GM19023 (cell line): ENCODE measurements around the gene RASGRF2.

Experiments
- ATAC-seq: cut with Tn5 transposase; IDR thresholded peaks from one replicate; pipeline ENCODE4 v1.9.1; 2021; ENCODE audit warnings: mild to moderate bottlenecking, moderate library complexity; ENCODE audit not compliant: unreplicated experiment

RASGRF2 gene

DNA sequence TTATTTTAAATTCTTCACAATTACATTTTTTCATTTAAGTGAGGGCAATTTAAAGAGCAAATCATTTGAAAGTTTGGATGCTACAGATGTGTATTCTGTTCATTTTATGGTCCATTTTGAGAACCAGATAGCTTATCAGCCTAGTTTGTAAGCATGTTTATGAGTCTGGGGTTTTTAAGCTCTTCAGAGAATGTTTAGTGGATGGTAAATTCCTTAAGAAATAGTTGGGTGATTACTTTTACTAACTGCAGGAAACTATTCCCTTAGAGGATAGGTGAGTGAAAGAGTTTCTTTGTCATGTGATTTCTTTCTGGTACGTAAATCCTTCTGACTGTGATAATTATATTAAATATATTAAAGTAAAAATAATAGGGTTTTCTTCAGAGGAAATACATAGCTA lies 17.6 kb downstream of the RASGRF2 start:
- ATAC-seq, result no peak

DNA sequence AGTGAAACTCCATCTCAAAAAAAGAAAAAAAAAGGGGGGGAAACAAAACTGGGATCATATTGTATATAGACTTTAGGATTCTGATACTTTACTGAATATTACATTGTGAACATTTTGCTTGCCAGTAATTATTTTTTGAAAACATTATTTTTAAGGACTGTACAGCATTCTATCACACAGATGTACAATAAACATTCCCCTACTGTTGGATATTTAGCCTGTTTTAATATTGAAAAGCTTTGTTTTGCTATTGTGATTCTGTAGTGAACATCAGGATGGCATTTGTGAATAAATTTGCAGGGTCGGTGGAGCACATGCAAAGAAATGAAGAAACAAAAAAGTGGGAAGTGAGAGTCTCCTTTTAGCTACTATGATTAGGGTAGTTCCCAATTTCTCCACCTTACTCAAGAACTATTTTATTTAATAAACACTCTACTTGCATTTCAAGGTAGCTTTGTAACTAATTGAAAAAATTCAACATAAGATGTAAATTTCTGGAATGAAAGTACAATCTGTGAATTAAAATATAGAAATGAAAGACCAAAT lies 18.7 kb downstream of the RASGRF2 start:
- ATAC-seq, result no peak

DNA sequence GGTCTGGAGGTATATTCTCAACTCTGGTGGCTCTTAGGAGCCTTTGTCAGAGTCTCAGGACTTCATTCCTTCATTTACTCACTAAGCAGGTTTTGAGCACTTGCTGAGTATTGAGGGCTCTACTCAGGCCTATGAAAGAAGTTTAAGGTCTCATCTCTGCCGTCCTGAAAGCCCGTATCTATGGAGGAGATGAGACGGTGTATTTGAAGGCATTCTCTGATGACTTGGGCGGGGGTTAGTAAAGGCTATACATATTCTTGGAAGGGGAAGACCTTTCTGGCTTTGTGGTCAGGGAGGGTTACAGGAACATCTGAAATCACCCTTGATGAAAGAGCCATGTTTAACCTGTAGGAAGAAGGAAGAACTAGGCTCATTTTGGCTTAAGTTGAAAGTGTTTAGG lies 21.9 kb downstream of the RASGRF2 start:
- ATAC-seq, result no peak

DNA sequence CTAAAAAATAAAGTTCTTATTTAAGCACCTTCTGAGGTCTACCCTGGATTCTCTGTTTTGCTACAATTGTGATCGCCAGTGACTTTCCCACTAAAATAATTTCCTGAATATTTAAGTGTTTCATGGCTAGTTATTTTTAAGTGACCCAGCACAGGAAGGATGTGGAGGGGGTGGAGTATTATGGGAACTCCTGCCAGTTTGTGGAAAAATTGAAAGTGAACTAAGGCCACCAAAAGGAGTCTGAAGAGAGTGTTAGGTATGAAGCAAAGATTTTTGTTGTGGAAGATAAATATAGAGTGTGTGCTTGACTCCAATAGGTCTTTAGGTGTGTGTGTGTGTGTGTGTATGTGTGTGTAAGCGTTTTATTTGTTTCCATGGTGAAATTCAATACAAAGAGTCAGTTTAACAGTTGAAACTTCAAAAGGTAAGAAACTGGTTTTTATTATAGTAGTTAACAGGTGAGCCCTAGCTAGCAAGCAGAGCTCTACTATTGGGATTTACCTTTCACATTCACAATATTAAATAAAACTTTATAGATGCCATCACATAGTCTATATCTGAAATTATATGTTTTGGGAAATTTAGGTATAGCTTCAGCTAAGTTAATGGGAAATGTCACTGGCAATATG lies 25.6 kb downstream of the RASGRF2 start:
- ATAC-seq, result no peak

DNA sequence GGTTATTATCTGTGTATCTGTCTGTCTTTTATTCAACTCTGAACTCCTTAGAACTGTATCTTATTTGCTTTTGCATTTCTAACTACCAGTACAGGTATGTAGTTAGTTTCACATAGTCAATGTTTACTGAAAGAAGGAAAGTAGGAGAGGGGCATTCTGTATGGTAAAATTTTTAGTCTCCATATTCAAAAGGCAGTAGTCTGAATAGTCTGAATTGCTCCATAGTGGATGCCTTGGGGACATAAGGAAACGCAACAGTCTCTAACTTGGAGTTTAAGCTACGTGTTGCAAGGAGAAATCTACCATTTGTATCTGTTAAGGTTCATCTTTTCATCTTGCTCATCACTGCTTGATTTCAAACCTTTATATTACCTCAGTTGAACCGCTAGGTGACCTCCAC lies 26.2 kb downstream of the RASGRF2 start:
- ATAC-seq, result no peak

DNA sequence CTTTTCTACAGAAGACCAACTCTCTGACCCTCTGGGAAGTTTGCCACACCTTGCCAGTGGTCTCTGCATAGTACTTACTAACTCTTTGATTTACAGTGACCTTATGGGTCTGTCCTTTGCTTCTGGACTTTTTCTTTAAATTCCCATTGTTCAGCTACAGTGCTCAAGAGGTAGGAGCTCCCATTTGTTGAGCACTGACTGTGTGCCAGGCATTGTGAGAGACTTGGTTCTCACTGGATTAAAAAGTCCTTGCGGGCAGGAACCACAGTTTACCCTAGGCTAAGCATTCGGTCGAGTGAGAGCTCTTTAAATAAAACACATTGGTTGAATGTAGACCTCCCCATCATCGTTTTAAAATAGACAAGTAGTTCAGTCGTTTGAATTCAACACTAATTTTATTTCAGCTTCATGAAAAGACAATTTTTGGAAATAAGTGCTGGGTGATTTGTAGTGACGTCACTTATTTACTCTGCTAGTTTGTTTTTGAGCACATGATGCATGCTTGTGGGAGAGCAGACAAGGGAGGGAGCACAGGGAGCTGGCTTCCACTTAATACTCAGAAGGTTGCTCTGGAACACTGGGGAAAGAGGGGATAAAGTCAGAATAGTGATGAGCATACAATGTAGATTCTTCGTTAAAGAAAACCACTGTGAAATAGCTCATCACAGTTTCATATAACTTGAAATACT lies 27.1 kb downstream of the RASGRF2 start:
- ATAC-seq, result no peak

DNA sequence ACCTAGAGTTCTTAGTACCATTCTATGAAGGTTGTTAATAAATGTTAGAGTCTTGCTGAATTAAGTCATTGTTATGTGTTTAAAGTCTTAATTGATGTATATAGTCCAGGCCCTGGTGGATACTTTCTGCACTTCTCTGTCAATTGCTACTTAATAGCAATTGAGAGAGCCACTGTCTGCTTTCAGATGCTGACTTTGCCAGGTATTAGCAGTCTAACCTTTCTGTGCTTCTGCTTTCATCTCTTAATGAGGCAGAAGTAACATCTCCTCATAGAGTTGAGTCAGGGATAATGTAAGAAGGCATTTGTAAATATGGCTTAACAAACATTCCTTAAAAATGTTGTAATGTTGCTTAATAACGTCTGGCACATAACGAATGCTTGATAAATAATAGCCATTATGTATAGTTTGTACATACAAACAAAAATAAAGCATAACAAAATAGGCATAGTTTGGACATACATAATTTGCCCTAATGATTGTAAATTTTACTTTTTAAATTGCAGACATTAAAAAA lies 28.3 kb downstream of the RASGRF2 start:
- ATAC-seq, result no peak

DNA sequence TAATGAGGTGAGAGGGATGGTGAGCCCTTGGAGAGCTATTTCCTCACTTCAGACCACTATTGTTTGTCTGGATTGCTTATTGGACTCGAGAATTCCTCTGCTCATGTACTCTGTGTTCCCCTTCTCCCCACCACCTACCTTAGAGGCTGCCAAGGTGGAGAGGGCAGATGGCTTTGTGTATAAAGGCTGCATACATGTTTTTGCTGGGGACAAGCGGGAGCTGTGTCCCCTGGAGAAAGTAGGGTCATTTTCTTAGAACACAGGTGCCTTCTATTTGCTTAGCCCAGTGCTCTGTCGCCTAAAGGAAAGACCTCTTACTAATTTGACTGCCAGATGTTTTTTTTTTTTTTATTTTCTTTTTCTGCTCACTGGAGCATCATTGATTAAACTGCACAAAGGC lies 29.7 kb downstream of the RASGRF2 start:
- ATAC-seq, result no peak

DNA sequence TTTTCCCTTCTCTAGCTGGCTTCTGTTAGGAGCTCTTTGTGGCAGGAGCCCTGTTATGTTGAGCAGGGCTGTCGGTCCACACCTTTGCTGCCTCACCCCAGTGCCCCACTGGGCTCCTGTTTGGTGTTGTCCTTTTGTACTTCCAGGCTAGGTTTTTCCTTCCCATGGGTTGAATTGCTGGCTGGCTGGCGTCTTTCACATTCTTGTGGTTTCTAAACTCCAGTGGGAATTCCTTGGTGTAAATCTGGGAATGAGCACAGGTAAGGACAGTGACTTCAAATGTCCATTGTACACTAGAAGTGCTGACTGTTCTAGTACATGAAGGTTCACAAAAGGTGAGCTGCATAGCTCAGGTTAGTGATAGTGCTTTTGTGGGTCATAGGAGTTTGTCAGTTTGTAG lies 30.4 kb downstream of the RASGRF2 start:
- ATAC-seq, result no peak

DNA sequence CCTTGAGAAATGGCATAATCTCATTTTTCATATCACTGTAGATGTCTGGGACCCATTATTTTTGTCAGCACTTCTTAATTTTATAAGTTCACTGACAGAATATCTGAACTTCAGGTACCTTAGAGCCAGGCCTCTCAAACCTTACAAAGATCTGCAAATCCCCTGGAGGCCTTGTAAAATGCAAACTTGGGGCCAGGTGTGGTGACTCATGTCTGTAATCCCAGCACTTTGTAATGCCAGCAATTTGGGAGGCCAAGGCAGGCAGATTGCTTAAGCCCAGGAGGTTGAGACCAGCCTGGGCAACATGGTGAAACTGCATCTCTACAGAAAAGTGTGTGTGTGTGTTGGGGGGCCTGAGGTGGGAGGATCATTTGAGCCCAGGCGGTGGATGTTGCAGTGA lies 30.8 kb downstream of the RASGRF2 start:
- no peak for ATAC-seq

DNA sequence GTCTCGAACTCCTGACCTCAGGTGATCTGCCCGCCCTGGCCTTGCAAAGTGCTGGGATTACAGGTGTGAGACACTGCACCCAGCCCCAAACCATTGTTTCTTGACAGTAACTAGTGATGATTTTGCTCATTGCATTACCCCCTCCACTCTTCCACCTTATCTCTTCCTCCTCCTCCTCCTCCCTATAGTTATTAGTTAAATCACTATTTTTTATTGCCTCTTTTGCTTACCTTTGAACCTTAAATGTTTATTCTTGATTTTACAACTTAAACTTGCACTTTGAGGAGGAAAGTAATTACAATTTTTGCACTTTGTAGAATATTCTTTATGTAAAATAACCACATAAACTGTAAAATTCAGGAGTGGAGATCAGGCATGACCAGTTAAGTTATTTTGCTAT lies 35.7 kb downstream of the RASGRF2 start:
- no peak for ATAC-seq

DNA sequence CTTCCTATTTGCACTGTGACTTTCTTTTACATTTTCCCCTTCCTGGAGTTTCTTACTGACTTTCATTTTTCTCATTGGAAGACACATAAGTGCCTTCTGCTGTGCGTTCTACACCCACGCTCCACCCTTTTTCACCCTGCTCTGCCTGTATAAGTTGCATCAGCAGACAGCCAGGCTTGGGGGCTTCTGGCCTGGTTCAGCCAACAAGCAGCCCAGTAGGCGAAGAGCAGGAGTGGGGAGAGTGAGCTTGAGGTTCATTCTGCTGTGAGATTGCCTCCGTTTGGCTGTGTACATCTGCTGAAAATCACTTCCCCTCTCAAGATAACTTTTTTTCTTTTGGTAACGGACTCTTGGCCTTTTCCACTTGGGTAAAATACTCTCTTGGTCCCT lies 38.4 kb downstream of the RASGRF2 start:
- no peak for ATAC-seq

DNA sequence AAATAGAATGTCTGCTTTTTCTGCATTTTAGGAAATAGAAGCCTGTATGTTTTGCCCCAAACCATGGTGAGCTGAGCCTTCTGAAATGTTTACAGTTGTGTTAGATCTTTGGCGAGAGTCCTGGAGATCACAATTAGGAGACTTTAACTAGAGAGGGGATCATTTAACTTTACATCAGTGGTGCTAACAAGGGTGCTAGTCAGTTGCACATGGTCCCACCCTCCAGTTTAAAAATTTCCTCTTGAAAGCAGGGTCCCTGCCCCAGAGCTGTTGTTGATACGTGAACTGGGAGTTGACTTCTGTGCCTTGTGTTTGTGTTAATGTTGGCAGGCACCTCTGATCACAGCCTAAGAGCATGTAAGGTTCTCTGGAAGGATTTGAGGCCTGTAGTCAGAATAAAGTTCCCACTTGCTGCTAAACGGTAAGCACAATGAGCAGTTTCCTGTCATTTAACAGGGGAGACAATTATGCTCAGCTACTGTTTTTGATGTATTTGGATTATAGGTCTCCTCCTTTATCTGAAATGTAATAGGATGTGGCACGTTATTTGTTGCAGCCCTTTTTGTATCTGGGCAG lies 43.7 kb downstream of the RASGRF2 start:
- ATAC-seq, result no peak

DNA sequence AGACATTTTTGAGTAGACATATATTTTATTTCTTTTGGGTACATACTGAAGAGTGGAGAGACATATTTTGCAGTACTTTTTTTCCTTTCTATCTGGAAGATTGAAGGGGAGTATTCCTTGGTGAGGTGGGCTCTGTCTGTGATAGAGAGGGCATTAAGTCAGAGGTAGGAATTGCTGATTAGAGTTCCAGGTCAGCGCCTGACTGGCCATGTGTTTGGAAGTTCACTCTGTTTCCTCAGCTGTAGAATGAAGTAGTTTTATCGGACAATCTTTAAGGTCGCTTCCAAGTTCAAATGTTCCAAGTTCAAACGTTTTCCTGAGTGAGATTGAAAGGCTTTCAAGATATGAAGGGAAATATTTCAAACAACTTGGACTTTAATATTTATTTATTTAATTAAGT lies 45.5 kb downstream of the RASGRF2 start:
- ATAC-seq, result no peak

DNA sequence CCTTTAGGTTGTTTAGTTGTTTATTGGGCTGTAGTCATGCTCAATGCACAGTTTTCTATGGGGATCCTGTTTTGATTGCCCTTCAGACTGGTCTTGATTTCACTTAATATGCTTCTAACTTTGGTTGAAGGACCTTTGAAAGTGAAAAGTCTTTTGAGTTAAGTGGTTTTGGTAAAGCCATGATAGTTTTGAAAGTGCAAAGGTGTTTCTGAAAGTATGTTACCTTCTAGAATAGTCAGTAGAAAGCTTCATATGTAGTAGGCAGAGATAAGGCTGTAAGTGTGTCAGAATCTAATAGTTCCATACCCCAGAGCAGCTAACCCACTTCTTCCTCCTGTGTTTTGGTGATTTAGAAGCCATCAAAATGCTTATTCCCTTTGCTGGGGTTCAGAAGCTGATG lies 46.1 kb downstream of the RASGRF2 start:
- ATAC-seq, result no peak

DNA sequence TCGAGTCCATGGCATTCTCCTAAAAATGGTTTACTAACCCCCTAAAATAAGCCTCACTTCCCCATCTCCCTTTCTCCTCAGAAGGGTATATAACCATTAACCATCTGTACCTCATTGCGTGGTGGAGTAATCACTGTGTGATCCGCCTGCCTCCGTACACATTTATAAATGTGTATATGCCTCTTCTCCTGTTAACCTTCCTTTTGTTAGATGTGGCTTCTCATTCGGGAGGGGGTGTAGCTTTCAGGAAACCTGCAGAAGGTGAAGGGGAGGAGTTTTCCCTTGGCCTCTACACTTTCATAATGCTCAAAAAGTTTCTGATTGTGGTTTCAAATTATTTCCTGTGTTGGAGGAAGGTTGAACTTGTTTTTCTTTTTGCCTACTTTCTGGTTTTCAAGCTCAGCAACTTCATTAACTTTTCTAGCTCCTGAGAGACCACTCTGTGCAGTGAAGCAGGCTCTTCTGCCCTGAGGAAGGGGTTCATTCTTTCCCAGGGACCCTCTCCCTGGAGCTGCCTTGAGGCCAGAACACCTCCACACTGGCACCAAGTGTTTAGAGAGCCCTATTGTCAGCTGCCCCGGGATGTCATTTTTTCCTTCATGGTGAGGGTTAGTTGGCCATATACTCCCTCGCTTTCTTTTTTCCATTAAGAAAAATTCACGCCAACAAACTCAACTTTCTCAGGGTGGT lies 46.9 kb downstream of the RASGRF2 start:
- ATAC-seq, result no peak

DNA sequence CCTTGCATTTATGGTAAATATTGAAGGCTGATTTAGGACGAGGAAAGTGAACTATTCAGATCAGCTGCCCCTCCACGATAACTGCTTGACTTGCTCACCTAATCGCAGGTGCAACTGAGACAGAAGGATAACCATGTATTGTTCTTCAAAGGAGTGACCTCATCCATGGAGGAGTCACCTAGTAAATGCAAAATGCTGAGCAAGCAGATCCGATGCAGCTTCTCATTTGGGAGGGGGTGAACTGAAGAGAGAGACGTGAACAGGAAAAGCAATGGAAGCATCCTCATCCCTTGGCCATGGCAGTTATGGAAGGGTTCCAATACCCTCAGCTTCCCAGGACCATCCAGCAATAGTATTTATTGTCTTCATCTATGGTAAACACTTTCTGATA lies 47.5 kb downstream of the RASGRF2 start:
- no peak for ATAC-seq

DNA sequence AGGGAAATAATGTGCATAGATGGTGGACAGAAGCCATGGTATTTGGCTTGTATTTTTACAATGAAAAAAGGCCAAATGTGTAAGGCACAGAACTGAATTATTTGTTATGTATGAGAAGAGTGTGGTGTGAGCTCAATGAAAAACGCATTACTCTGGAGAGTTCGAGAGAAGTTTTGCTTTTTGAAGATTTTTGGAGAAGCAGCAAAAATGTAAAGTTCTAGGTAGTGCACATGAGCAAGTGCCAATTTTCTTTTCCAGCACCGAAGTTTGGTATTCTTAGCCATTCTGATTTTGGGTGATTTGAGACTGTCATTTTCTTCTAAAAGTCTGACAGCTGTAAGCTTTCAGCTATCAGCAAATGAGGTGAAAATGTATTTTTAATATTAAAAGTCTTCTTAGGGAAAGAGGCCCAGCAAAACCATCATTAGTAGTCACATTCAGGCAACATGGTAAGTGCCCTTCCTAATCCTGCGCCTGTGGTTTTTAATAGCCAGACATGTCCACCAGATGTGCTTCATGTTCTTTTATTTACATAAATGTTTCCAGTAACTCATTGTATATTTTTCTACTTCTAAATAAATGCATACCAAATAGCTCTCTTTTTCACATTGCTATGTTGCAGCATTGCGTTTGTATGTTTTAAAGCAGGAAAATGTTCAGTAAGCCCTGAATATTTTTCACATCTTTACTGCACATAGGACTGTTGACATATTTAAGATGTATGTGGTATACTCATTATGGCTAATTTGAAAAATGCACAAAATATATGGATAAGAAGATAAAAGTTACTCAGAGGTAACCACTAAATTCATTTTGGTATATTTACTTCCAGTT lies 50.4 kb downstream of the RASGRF2 start:
- no peak for ATAC-seq

DNA sequence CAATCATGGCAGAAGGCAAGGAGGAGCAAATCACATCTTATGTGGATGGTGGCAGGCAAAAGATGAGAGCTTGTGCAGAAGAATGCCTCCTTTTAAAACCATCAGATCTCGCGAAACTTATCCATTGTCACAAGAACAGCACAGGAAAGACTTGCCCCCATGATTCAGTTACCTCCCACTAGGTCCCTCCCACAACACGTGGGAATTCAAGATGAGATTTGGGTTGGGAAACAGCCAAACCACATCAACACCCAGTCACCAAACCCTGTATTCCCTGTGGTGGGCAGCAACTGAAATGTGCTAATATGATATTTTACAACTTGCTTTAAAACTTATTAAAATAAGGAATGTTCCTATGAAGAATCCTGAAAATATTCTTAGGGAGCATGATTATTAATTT lies 54.2 kb downstream of the RASGRF2 start:
- ATAC-seq, result no peak

DNA sequence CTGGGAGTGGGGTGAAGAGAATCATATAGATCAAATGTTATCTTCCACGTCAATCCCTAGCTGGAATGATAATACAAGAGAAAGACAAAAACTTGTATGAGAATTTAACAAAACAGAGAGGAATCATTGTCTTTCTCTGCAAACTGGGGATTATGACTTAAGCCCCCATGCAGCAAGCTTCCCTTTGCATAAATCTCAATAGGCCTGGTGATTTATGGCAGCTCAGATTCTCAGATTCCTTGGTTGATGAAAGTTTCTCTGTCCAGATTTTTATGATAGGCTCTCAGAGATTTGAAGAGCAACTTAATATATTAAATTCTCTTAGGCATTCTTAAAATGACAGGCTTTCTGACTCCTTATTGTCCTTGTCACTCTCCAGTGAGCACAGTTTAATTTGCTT lies 56.0 kb downstream of the RASGRF2 start:
- no peak for ATAC-seq

DNA sequence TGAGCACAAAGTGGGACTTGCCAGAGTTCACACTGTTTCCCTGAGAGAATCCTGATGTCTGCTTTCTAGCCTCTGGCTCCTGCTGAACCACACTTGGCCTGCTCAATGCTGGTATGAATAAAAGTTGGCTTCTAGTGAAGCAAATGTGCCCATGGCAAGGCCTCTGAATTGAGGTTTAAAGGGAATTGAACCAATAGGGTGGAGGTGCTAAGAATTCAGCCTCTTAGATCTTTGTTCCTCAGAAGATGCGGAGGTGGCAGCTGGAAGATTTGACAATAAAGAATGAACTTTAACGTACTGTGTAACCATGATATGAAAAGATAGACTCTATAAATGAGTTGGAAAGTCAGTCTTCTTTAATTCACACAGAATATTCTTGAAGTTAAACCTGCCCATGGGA lies 57.2 kb downstream of the RASGRF2 start:
- no peak for ATAC-seq
